AG09319 (cell line): Measurements from ENCODE around the gene GPRIN2.

Experiments
- DNase-seq: peaks from one replicate; pipeline ENCODE4 v3.0.0-alpha.2; 2010; ENCODE audit warnings: low read depth; ENCODE audit errors: extremely low read depth
- CTCF ChIP-seq: IDR thresholded peaks from 2 replicates; pipeline ENCODE4 v1.5.1; 2011; ENCODE audit warnings: low read depth, mild to moderate bottlenecking, inconsistent platforms, low read length, moderate library complexity

The GPRIN2 gene

DNA sequence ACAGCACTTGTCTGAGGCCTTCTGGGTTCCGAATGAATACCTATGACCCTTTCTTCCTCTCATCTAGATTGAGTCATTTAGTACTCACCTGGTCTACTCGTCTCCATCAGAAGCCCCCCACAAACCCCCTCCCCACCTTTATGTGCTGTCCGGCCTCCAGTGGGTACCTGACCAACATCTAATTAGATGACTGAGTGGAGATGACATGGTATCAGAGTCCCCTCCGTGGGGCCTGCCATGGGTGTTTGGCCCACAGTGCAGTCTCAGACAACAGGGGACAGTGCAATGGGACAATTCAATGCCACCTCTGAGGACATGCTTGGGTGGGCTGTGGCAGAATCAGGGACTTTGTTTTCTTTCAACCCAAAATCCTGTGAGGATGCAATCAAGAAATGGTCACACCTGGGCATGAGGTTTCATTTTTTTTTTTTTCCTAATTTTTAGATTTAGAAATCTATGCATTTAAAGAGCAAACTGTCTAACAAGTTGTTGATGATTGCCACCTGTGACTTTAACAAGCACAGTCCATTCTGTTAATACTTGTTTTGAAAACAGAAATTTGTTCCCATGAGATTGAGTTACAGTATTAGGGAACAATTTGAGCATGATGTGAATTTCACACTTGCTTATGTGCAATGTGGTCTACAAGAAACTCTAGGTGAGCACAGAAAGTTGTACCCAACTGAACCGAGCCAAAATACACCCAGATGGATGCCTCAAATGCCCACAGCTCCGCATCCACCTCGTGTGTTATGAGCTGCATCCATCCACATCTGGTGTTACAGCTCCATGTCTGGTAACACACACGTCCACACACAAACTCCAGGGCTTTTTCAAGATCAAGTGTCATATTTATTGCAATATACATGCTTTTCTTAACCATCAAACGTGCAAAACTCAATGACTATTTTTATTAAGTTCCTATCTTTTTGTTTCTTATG lies 27.5 kb downstream of the GPRIN2 start:
- TF ChIP-seq CTCF: no peak
- no peak for DNase-seq

DNA sequence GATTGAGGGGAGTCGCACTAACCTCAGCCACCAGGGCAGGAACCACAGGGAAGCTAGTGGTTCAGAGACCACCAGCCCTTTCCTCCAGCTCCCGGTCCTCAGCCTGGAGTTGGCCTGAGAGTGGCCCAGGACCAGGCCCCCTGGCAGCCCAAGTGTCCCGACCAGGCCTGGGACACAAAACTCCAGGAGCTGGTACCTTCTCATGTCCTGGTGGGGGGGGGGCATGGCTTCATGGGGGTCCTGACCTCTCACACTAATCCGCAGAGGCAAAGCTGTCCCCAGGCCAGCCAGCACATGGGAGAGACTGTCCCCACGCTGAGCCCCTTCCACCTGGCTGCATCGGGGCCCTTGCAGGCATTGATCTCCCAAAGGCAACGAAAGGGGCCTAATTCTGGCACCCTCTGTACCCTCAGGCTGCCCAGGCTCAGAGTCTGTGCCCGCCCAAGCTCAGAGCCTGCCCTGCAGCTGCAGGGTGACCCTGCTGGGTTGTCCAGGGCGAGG lies 28.2 kb downstream of the GPRIN2 start:
- TF ChIP-seq CTCF: no peak
- no peak for DNase-seq

DNA sequence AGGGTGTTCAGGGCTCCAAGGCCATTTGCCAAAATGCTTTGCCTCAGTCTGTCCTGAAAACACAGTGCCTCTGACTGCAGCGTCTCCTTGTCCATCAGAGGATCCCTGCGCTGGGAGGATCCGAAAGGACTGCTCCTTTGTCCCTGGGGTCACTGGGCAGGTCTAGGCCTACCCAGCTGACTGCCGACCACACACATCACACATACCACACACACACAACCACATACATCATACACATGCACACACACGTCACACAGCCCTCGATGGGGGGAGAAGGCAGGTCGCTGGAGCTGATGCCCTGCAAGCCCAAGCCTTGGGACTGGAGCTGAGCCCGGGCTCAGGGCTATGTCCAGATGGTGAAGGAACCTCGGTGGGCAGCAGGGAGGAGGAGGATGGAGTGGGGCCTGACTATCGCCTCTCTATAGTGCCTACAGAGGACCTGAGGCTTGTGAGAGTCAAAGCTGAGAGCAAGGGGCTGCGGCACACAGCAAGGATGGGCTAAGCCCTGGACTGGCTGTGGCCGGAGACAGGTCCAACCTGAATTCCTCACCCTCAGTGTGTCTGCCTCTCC lies 29.1 kb downstream of the GPRIN2 start:
- no peak for DNase-seq
- TF ChIP-seq CTCF: no peak

- no peak for DNase-seq
- no peak for TF ChIP-seq CTCF
Observed at GRCh38 chr10:46526682-46527038, 29.8 kb downstream of the GPRIN2 start.

DNA sequence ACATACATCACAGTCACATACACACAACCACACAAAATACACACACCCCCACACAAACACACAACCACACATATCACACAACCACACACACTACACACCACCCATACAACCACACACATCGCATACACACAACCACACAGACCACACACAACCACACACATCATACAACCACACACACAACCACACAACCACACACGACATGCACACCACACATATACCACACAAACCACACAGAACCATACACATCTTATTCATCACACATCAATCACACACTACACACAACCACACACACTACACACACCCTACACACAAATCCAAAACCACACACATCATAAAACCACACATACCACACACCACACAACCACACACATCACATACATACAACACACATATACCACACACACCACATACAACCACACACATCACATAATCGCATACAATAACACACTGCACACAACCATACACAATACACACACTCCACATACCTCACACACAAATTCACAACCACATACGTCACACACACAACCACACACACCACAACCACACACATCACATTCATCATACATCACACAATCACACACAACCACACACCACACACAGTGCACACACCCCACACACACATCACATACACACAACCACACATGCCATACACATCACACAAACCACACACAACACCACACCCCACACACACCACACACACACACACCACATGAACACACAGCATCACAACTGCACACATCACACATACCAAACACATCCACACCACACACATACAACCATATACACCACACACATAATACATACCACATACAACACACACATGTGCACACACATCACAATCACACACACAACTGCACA lies 30.4 kb downstream of the GPRIN2 start:
- DNase-seq: no peak
- no peak for TF ChIP-seq CTCF

- DNase-seq: peak; percentile 29
- TF ChIP-seq CTCF: no peak
Observed at GRCh38 chr10:46525177-46525823, 31.2 kb downstream of the GPRIN2 start.
